T-helper 17 cell (primary cell): ENCODE measurements around the gene TJAP1. TPM values are rescaled to one million over a fixed set of nuclear protein-coding genes. Genes with fewer than 3 reads are reported as not detected.
A peak's percentile ranks its signal among the peaks of the same experiment; 100 is the strongest.

ENCODE experiments used
- ATAC-seq: fragments of 150-1000 bp; cut with Tn5 transposase; 2 replicates; pipeline ENCODE4 v1.10.0; 2021; ENCODE audit warnings: mild to moderate bottlenecking, moderate library complexity
- DNase-seq, 3 donors: peaks; one replicate each; pipeline versions ENCODE4 v3.0.0 to v3.0.0-alpha.2; 2020 to 2021
- H3K9me3 ChIP-seq: one replicate; pipeline ENCODE4 v1.7.0; 2013; ENCODE audit warnings: low read length, mild to moderate bottlenecking; ENCODE audit not compliant: control insufficient read depth, poor library complexity, severe bottlenecking
- H3K27ac Mint-ChIP-seq: one replicate; pipeline ENCODE4 v1.8.0; 2022; ENCODE audit warnings: mild to moderate bottlenecking, moderate library complexity, mixed read lengths
- H3K27me3 Mint-ChIP-seq: one replicate; pipeline ENCODE4 v1.8.0; 2022; ENCODE audit warnings: mixed read lengths
- H3K36me3 Mint-ChIP-seq: one replicate; pipeline ENCODE4 v1.8.0; 2022; ENCODE audit warnings: low read depth, mixed read lengths
- H3K4me1 Mint-ChIP-seq: one replicate; pipeline ENCODE4 v1.8.0; 2022; ENCODE audit warnings: mild to moderate bottlenecking, mixed read lengths
- H3K4me3 Mint-ChIP-seq: one replicate; pipeline ENCODE4 v1.8.0; 2022; ENCODE audit warnings: mild to moderate bottlenecking, moderate library complexity, mixed read lengths
- total RNA-seq, 4 donors: library from RNA in 2 of 4; stranded (reverse) in 2 of 4; gene quantifications; one replicate each; pipeline ENCODE4 v1.2.3 and lab custom pipeline; 2022 to 2026

TJAP1 gene
- total RNA-seq, 2 donors from 2014 or later, result 33.2 to 36.3 TPM

GRCh38 chr6:43476746-43477145 is 624 bp upstream of the TJAP1 start:
- no peaks in the 10 kb centered on the region for H3K9me3 ChIP-seq
- peak overlapping the region; percentile 99 for H3K27ac Mint-ChIP-seq
- no peaks in the 10 kb centered on the region for H3K27me3 Mint-ChIP-seq
- peaks cover 29% of the 10 kb centered on the region for H3K4me1 Mint-ChIP-seq
- H3K4me3 Mint-ChIP-seq, result peak overlapping the region; percentile 95
- ATAC-seq (peak; percentile 10), DNase-seq (no peak)
- H3K36me3 Mint-ChIP-seq, result peaks cover 2% of the 10 kb centered on the region

- Mint-ChIP-seq H3K27ac (peak overlapping the region; percentile 99), H3K27me3 (no peaks in the 10 kb centered on the region), H3K36me3 (peaks cover 2% of the 10 kb centered on the region), H3K4me1 (peaks cover 37% of the 10 kb centered on the region), H3K4me3 (peak overlapping the region; percentile 95)
- ATAC-seq (no peak), DNase-seq (no peak)
- H3K9me3 ChIP-seq, result no peaks in the 10 kb centered on the region
These were observed 620 bp downstream of the TJAP1 start for GRCh38 chr6:43478008-43478372.

- Mint-ChIP-seq H3K27ac (no peak overlapping the region), H3K4me3 (no peak overlapping the region), H3K4me1 (peaks cover 45% of the 10 kb centered on the region), H3K36me3 (peaks cover 2% of the 10 kb centered on the region), H3K27me3 (no peaks in the 10 kb centered on the region)
- ATAC-seq (no peak), DNase-seq (no peak)
- H3K9me3 ChIP-seq, result no peaks in the 10 kb centered on the region
These were observed 3.7 kb downstream of the TJAP1 start for GRCh38 chr6:43481075-43481474.

GRCh38 chr6:43481591-43482236 is 4.3 kb downstream of the TJAP1 start:
- Mint-ChIP-seq H3K27me3 (no peaks in the 10 kb centered on the region), H3K4me3 (peak overlapping the region; percentile 21), H3K27ac (peak overlapping the region; percentile 67), H3K36me3 (peaks cover 2% of the 10 kb centered on the region), H3K4me1 (peaks cover 42% of the 10 kb centered on the region)
- no peak for DNase-seq
- ATAC-seq, result no peak
- H3K9me3 ChIP-seq, result no peaks in the 10 kb centered on the region

DNA sequence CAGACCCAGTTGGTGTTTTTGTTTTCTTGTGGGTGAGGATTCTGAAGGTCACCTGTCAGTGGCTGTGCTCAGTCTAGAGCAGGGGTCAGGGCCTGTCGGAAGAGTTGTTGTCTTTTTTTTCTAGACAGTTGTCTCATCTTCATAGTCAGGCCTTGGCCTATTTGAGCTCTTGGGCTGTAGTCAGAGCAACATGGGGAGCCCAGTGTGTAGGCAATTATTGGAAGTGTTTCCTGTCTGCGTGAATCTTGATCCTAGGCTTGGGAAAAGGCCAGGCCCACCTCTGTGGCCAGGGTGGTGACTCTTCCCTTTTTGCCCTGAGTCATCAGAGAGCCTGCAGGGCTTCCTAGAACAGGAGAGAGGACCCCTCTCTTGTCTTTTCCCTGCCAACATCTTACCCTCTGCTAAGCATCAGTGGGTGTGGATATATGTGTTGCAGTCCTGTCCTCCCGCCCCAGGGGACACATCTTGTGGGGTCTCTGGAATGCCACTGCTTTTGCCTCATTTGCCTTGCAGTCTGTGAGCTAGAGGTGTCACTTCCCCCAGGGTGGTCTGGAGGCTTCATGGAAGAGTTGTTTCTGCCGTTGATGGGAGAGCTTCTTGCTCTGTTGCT is 11.4 kb downstream of the TJAP1 start:
- no peaks in the 10 kb centered on the region for H3K27me3 Mint-ChIP-seq
- DNase-seq (no peak), ATAC-seq (no peak)
- H3K27ac Mint-ChIP-seq, result no peak overlapping the region
- H3K4me3 Mint-ChIP-seq, result no peak overlapping the region
- no peaks in the 10 kb centered on the region for H3K36me3 Mint-ChIP-seq
- H3K9me3 ChIP-seq, result no peaks in the 10 kb centered on the region
- H3K4me1 Mint-ChIP-seq, result peaks cover 21% of the 10 kb centered on the region

- Mint-ChIP-seq H3K27me3 (no peaks in the 10 kb centered on the region), H3K4me1 (peaks cover 26% of the 10 kb centered on the region), H3K36me3 (no peaks in the 10 kb centered on the region), H3K27ac (no peak overlapping the region), H3K4me3 (no peak overlapping the region)
- ATAC-seq (no peak), DNase-seq (no peak)
- no peaks in the 10 kb centered on the region for H3K9me3 ChIP-seq
These were observed 12.1 kb downstream of the TJAP1 start for GRCh38 chr6:43489277-43490072.

DNA sequence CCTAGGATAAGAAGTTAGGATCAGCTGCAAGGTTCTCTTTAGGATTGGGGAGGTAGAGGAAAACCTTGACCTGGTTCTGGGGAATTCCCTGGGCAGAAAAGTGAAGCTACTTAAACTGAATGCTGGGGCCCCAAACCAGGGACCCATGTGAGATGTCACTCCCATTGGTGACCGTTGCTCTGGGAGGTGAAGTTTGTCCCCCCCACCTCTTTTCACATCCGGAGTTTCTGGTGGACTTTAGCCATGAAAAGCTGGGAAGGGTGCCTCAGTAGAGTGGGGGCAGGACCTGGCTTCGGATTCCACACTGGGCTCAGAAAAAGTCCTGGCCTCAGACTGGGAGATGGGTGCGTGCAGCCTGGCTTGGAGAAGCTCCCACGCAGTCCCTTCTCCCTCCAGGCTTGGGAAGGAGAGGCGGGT is 13.2 kb downstream of the TJAP1 start:
- Mint-ChIP-seq H3K27ac (no peak overlapping the region), H3K36me3 (no peaks in the 10 kb centered on the region), H3K4me1 (peaks cover 29% of the 10 kb centered on the region), H3K4me3 (no peak overlapping the region), H3K27me3 (no peaks in the 10 kb centered on the region)
- no peaks in the 10 kb centered on the region for H3K9me3 ChIP-seq
- ATAC-seq (no peak), DNase-seq (no peak)

DNA sequence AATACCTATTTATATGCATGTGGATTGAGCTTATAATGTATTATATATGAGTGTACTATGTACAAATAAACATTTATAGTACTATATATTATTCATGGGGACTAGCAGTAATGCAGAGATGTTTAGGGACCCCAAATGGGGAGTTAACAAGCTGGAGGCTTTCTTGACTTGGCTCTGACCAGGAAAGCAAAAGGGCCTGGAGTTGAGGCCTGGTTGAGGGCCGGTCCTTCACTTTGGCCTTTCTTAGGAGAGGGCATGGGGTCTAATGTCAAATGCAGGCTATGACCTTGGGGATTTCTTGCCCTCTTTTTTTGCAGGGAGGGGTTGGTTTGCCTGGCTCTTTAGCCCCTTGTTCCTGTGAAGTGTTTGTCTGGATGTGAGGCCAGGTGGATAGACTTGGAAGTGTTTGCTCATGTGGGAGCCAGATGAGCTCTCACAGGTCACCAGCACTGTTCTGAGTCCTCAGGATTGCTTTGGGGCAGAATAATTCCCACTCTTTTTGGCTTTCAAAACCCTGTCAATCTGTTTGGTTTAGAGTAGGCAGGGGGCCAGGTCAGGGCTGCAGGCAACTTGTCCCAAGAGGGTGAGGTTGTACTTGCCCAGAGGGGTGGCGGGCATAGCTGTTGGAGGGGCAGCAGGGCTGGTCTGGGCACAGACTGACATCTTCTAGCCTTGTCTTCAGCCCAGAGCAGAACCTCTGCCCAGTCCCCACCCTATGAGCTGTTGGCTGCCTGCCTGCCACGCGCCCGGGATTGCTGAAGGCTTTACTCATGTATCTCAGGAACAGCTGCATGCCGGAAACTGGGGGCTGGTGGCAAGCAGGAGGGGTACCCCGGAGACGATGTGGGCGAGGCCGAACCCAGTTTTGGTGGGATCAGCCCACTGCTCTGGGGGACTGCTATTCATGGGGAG is 14.6 kb downstream of the TJAP1 start:
- Mint-ChIP-seq H3K27ac (peak overlapping the region; percentile 89), H3K4me3 (peak overlapping the region; percentile 50), H3K27me3 (no peaks in the 10 kb centered on the region), H3K36me3 (no peaks in the 10 kb centered on the region), H3K4me1 (peaks cover 34% of the 10 kb centered on the region)
- ATAC-seq (no peak), DNase-seq (no peak)
- no peaks in the 10 kb centered on the region for H3K9me3 ChIP-seq

- no peaks in the 10 kb centered on the region for H3K27me3 Mint-ChIP-seq
- H3K9me3 ChIP-seq, result no peaks in the 10 kb centered on the region
- no peaks in the 10 kb centered on the region for H3K36me3 Mint-ChIP-seq
- peak overlapping the region; percentile 89 for H3K27ac Mint-ChIP-seq
- DNase-seq (no peak), ATAC-seq (no peak)
- H3K4me3 Mint-ChIP-seq, result peak overlapping the region; percentile 50
- H3K4me1 Mint-ChIP-seq, result peaks cover 34% of the 10 kb centered on the region
These were observed 15.3 kb downstream of the TJAP1 start for GRCh38 chr6:43492673-43493072.

DNA sequence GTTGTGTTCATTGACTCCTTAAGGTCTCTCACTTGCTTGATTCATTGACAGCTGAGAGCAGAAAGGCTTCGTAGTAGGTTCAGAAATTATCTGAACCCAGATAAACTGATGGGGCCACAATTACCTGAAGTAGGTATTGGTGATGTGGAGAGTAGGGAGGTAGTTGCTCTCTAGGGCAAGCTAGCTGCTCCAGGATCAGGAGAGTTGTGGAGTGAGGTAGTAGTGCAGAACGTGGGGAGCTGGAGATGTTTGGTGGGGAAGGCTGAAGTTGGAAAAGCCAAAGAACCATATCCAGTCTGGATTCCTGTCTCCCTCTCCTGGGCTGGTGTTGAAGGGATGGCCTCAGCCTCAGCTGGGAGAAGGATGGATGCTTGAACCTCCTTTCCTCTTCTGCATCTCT is 15.9 kb downstream of the TJAP1 start:
- ATAC-seq, result no peak
- peak overlapping the region; percentile 89 for H3K27ac Mint-ChIP-seq
- no peak overlapping the region for H3K4me3 Mint-ChIP-seq
- H3K36me3 Mint-ChIP-seq, result no peaks in the 10 kb centered on the region
- peaks cover 34% of the 10 kb centered on the region for H3K4me1 Mint-ChIP-seq
- no peaks in the 10 kb centered on the region for H3K27me3 Mint-ChIP-seq
- no peaks in the 10 kb centered on the region for H3K9me3 ChIP-seq
- DNase-seq, result no peak

- H3K27me3 Mint-ChIP-seq, result no peaks in the 10 kb centered on the region
These were observed 16.5 kb downstream of the TJAP1 start for GRCh38 chr6:43493833-43494232.

DNA sequence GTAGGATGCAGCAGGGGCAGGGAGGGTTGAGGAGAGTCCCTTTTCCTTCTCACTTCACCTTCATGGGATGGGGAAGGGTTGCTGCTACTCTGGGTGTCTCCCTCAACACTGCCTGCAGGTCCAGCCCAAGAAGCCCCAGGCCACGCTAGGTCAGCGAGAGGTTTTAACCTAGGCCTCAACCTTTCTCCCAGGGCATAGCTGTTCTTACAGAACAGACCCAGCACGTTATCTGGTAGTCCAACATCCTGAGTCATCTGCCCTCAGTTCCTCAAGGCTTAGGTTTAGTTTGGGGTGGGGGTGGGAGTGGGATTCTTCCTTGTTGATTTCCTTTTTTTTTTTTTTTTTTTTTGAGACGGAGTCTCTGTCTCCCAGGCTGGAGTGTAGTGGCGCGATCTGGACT is 17.0 kb downstream of the TJAP1 start:
- no peaks in the 10 kb centered on the region for H3K36me3 Mint-ChIP-seq
- ATAC-seq, result no peak
- no peaks in the 10 kb centered on the region for H3K27me3 Mint-ChIP-seq
- H3K27ac Mint-ChIP-seq, result peak overlapping the region; percentile 89
- DNase-seq, result no peak
- H3K4me3 Mint-ChIP-seq, result peak overlapping the region; percentile 5
- peaks cover 29% of the 10 kb centered on the region for H3K4me1 Mint-ChIP-seq
- no peaks in the 10 kb centered on the region for H3K9me3 ChIP-seq

More at GRCh38 chr6:43493833-43494232, 16.5 kb downstream of the TJAP1 start:
- Mint-ChIP-seq H3K4me1 (peaks cover 34% of the 10 kb centered on the region), H3K36me3 (no peaks in the 10 kb centered on the region), H3K27ac (peak overlapping the region; percentile 89), H3K4me3 (peak overlapping the region; percentile 5)
- ATAC-seq (no peak), DNase-seq (no peak)
- no peaks in the 10 kb centered on the region for H3K9me3 ChIP-seq

DNA sequence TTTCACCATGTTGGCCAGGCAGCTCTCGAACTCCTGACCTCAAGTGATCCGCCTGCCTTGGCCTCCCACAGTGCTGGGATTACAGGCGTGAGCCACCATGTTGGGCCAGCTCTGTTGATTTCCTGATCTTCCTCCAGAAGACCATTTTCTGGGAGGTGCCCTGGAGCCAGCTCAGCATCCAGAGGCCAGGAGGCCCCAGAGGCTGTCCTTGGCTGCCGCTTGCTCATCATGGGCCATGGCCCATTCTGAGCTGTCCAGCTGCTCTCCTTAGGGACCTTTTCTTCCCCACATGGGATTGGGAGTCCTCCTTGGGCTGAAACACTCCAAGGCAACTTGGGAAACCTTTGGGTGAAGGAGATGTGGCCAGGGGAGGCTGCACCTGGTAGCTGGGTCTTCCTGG is 17.4 kb downstream of the TJAP1 start:
- Mint-ChIP-seq H3K27ac (peak overlapping the region; percentile 89), H3K4me3 (peak overlapping the region; percentile 80), H3K27me3 (no peaks in the 10 kb centered on the region), H3K4me1 (peaks cover 29% of the 10 kb centered on the region), H3K36me3 (peaks cover 4% of the 10 kb centered on the region)
- ATAC-seq (no peak), DNase-seq (no peak)
- no peaks in the 10 kb centered on the region for H3K9me3 ChIP-seq
